ENCODE data around the gene ATP6V1G2. TPM values are rescaled to one million over a fixed set of nuclear protein-coding genes. Genes with fewer than 3 reads are reported as not detected.

Gene ATP6V1G2
- total RNA-seq, 1 experiment from 2014 or later, result not detected

GRCh38 chr6:31575952-31576685, 29.7 kb upstream of the ATP6V1G2 start:
- DNase-seq (ENCODE audit: low spot score), result no peak

DNA sequence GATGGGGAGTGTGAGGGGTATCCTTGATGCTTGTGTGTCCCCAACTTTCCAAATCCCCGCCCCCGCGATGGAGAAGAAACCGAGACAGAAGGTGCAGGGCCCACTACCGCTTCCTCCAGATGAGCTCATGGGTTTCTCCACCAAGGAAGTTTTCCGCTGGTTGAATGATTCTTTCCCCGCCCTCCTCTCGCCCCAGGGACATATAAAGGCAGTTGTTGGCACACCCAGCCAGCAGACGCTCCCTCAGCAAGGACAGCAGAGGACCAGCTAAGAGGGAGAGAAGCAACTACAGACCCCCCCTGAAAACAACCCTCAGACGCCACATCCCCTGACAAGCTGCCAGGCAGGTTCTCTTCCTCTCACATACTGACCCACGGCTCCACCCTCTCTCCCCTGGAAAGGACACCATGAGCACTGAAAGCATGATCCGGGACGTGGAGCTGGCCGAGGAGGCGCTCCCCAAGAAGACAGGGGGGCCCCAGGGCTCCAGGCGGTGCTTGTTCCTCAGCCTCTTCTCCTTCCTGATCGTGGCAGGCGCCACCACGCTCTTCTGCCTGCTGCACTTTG, 29.0 kb upstream of the ATP6V1G2 start, which contains the start of gene TNF:
TSS of gene TNF (plus strand) at position 231 of the 567 bp plus-strand sequence. CDS start at position 408, 177 bp downstream.
- no peak for DNase-seq (ENCODE audit: low spot score)

DNA sequence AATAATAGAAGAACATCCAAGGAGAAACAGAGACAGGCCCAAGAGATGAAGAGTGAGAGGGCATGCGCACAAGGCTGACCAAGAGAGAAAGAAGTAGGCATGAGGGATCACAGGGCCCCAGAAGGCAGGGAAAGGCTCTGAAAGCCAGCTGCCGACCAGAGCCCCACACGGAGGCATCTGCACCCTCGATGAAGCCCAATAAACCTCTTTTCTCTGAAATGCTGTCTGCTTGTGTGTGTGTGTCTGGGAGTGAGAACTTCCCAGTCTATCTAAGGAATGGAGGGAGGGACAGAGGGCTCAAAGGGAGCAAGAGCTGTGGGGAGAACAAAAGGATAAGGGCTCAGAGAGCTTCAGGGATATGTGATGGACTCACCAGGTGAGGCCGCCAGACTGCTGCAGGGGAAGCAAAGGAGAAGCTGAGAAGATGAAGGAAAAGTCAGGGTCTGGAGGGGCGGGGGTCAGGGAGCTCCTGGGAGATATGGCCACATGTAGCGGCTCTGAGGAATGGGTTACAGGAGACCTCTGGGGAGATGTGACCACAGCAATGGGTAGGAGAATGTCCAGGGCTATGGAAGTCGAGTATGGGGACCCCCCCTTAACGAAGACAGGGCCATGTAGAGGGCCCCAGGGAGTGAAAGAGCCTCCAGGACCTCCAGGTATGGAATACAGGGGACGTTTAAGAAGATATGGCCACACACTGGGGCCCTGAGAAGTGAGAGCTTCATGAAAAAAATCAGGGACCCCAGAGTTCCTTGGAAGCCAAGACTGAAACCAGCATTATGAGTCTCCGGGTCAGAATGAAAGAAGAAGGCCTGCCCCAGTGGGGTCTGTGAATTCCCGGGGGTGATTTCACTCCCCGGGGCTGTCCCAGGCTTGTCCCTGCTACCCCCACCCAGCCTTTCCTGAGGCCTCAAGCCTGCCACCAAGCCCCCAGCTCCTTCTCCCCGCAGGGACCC, 28.0 kb upstream of the ATP6V1G2 start:
- DNase-seq (ENCODE audit: low spot score), result no peak

GRCh38 chr6:31573239-31574105, 27.1 kb upstream of the ATP6V1G2 start:
- DNase-seq (ENCODE audit: low spot score), result no peak

GRCh38 chr6:31572041-31572911, 25.9 kb upstream of the ATP6V1G2 start, which contains the start of gene LTA:
Gene LTA, plus strand, starts transcription at chr6:31572289. Its CDS starts 454 bp downstream, at chr6:31572743.
- DNase-seq (ENCODE audit: low spot score), result no peak

DNA sequence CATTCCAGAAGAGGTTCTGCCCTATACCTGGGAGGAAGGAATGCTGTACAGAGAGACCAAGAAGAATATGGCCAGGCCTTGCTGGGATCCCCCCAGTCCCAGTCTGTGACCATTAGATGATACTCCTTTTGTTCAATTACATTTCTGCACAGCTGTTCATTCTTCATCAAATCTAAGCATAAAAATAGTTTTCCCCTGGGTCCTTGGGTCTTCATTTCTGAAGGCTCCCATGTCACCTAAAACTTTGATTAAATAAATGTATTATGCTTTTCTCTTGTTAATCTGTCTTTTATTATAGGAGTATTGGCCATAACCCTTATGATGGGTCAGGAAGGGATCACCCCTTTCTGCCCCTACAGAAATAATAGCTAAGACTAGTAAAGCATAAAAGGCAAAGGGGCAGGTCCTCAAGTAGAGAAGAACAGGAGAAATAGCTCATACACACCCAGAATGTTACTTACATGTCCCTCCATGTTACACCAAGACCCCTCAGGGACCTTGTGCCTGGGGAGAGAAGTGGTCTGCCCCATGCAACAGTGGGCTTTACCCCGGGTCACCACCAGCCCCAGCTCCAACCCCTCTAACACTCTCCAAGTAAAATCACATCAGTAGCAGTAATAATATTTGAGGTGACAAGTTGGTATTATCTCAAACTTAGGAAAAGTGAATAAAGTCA, 23.6 kb upstream of the ATP6V1G2 start:
- DNase-seq (ENCODE audit: low spot score), result no peak

DNA sequence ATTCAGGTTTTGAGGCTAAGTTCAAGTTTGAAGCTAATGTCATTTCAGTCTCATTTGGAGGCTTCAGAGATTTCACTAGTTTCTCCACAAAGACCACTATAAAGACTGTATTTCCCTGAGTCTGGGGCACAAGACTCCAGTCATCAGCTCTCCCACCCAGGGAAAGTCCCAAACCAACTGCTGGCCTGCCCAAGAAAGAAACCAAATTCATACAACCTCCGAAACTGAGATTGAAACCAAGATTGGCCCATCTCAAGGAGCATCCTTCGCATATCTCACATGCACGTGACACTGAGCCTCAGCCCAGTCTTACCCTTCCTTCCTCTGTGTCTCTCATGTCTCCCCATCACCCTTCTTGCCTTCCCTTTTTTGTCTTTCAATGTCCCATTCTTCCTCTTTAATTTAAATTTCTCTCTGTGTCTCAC, 22.1 kb upstream of the ATP6V1G2 start:
- DNase-seq (ENCODE audit: low spot score), result no peak

- DNase-seq (ENCODE audit: low spot score), result no peak
Observed at GRCh38 chr6:31567531-31568370, 21.3 kb upstream of the ATP6V1G2 start.

DNA sequence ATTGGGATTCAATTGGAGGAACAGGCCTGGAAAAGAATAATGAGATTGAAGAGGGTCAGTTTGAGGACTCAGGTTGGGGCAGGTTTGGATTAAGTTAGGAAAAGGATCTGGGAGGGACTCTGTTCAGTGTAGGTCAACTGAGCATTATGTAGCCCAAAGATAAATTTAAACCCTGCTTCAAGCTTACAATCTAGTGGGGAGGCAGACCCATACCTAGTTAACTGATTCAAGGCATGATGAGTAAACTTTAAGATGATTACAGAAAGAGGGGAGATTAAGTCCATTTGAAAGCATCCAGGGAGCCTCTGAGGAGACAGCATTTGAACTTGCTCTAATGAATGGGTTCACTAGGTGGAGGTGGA, 14.3 kb upstream of the ATP6V1G2 start:
- DNase-seq (ENCODE audit: low spot score), result no peak

DNA sequence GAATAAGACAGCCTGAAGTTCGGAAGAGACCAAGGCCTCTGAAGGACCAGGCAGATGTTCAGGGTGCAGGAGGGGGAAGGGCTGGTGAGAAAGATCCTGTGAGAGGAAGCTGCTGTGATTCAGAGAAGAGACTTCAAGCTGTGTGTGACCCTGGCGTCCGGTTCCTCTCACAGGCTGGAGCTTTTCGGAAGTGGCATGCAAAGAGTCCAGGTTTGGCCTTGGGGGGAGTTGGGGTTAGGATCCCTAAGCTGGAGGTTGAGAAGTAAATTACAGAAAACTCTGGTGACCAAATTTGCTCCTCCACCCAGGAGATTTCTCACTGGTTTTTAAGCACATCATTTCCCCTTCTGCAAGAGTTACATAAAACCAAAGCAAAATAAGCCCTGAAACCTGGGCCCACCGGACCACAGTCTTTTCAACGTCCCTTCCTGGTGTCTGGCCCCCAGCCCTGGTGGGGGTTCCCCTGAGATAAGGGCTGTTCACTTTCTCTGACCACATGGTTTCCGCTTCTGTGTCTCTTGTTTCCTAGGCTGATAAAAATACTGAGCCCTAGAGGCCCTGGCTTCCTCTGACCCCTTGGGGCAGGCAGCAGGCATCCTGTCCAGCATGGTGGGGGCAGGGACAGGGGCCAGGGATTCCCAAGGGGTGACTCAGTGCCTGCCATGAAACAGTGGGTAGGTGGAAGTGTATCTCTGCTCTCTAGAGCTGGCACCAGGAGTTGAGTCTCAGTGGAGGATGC, 13.7 kb upstream of the ATP6V1G2 start:
- no peak for DNase-seq (ENCODE audit: low spot score)

DNA sequence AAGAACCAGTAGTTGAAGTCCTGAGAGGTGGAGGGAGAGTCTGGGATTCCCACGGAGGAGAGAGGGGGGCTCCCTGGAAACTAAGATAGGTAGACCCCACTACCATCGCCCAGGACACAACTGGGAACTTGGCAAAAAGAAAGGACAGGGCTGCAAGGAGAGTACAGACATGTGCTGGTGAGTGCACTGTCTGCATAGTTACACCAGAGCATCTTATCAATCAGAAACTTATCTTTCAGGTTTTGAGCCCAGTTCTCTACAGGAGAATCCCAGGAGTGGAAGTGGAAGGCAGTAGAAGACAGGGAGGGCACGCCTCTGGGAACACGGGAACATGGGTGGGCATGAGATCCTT, 13.2 kb upstream of the ATP6V1G2 start:
- no peak for DNase-seq (ENCODE audit: low spot score)

GRCh38 chr6:31558631-31559500, 12.5 kb upstream of the ATP6V1G2 start:
- no peak for DNase-seq (ENCODE audit: low spot score)

GRCh38 chr6:31558318-31558625, 11.9 kb upstream of the ATP6V1G2 start:
- no peak for DNase-seq (ENCODE audit: low spot score)

- no peak for DNase-seq (ENCODE audit: low spot score)
Observed at GRCh38 chr6:31557443-31558317, 11.3 kb upstream of the ATP6V1G2 start.

- DNase-seq (ENCODE audit: low spot score), result no peak
Observed at GRCh38 chr6:31556307-31556706, 9.9 kb upstream of the ATP6V1G2 start.

GRCh38 chr6:31551371-31551770, 5.0 kb upstream of the ATP6V1G2 start:
- DNase-seq (ENCODE audit: low spot score), result peak; percentile 52

Measured in HT-29 (cell line).